ENCODE measurements around the gene GPRC5A.
A peak's percentile ranks its signal among the peaks of the same experiment; 100 is the strongest.

The GPRC5A gene

DNA sequence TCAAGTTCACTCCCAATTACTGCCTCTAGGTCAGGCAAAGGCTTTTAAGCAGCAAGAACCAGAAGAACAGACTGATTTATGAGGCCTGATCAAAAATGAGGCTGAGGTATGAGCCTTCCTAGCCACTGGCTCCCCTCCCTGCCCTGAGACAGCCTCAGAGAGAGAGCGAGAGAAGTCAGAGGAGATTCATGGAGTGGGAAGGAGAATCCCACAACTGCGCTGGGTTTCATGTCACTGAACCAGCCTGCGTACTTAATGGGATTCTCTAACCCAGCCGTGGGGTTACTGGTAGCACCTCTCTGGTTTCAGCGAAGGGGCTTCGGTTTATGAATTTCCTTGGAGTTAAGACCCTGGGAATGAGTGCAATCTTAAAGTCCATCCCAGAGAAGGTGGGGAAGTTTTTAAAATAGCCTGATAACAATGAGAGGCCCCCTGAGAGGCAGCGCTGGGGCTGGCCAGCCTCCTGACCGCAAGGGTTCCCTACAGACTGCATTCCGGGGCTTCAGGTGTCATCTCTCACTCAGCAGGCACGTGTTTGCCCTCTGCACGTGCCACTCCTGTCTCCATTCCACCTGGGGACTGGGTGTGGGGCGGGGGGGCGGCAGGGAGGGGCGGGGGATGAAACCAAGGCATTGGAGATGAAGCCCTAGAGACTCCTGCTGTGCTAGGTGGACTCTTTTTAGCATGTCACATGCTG is 6.1 kb upstream of the GPRC5A start:
- TF ChIP-seq, protein P1, sequence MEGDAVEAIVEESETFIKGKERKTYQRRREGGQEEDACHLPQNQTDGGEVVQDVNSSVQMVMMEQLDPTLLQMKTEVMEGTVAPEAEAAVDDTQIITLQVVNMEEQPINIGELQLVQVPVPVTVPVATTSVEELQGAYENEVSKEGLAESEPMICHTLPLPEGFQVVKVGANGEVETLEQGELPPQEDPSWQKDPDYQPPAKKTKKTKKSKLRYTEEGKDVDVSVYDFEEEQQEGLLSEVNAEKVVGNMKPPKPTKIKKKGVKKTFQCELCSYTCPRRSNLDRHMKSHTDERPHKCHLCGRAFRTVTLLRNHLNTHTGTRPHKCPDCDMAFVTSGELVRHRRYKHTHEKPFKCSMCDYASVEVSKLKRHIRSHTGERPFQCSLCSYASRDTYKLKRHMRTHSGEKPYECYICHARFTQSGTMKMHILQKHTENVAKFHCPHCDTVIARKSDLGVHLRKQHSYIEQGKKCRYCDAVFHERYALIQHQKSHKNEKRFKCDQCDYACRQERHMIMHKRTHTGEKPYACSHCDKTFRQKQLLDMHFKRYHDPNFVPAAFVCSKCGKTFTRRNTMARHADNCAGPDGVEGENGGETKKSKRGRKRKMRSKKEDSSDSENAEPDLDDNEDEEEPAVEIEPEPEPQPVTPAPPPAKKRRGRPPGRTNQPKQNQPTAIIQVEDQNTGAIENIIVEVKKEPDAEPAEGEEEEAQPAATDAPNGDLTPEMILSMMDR (IDR thresholded peaks at IDR 0.05; ENCODE audit: low read depth, low read length), result no peak
- H3K4me3 ChIP-seq (replicated peaks in 1 of 2; ENCODE audit: low read depth in 2 of 2, low read length in 2 of 2), result no peak overlapping the region
- no peak for DNase-seq (ENCODE audit: low read depth in 2 of 2)

DNA sequence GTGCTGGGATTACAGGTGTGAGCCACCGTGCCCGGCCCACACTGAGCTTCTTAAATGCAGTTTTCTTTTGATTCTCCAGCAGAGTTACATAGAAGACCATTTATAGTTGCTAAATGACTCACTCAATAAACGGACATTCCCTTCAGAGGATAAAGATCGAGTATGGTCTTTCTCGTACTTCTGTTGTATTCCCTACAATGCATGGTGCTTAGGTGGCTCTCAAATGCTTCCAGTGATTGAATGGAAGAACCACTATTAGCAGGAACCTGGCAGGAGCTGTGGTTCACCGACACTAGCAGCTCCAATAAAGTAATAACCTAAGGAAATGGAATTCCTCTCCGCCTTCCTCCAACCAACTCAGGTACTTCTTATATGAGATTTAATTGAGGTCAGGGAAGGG is 3.9 kb upstream of the GPRC5A start:
- DNase-seq (ENCODE audit: low read depth in 2 of 2), result no peak

DNA sequence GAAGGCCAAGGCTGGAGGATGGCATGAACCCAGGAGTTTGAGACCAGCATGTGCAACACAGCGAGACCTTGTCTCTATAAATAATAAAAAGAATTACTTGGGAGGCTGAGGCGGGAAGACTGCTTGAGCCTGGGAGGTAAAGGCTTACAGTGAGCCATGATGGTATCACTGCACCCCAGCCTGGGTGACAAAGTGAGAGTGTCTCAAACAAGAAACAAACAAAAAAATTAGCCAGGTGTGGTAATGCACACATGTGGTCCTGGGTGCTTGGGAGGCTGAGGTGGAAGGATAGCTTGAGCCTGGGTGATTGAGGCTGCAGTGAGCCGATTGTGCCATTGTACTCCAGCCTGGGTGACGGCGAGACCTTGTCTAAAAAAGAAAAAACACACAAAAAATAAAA is 1.7 kb upstream of the GPRC5A start:
- DNase-seq (ENCODE audit: low read depth in 2 of 2), result no peak
- H3K4me3 ChIP-seq (replicated peaks in 1 of 2; ENCODE audit: low read depth in 2 of 2, low read length in 2 of 2), result no peak overlapping the region
- TF ChIP-seq, protein P1 (IDR thresholded peaks at IDR 0.05; ENCODE audit: low read depth, low read length), result no peak

More for the DNA sequence above, 3.9 kb upstream of the GPRC5A start:
- TF ChIP-seq, protein P1 (IDR thresholded peaks at IDR 0.05; ENCODE audit: low read depth, low read length), result no peak
- no peak overlapping the region for H3K4me3 ChIP-seq (replicated peaks in 1 of 2; ENCODE audit: low read depth in 2 of 2, low read length in 2 of 2)

DNA sequence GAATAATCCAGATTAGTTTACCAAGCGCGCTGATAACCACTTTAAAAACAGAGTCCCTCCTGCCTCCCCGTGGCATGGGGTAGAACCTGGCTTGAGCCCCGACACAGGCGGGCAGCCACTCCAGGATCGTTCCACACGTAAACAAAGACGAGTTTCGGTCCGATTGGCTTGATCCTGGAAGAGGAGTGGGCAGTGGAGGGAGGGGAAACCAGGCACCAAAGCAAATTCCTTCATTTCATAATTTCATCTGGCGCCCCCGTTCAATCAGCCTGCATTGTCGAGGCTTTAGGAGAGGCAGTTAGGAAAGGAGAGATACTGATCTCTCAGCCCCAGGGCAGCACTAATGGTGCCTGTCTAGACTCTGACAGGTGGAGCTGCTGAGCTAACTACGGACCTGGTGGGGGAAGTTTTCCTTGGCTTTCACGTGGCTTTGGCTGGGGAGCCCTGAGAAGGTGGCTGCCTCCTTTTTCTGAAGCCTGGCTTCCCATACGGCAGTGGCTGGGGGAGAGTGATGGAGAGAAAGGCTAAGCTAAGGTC is 751 bp upstream of the GPRC5A start:
- H3K4me3 ChIP-seq (replicated peaks in 1 of 2; ENCODE audit: low read depth in 2 of 2, low read length in 2 of 2), result peak overlapping the region; percentile 47 to 56
- DNase-seq (ENCODE audit: low read depth in 2 of 2), result peak; percentile 56
- TF ChIP-seq, protein P1 (IDR thresholded peaks at IDR 0.05; ENCODE audit: low read depth, low read length), result no peak

DNA sequence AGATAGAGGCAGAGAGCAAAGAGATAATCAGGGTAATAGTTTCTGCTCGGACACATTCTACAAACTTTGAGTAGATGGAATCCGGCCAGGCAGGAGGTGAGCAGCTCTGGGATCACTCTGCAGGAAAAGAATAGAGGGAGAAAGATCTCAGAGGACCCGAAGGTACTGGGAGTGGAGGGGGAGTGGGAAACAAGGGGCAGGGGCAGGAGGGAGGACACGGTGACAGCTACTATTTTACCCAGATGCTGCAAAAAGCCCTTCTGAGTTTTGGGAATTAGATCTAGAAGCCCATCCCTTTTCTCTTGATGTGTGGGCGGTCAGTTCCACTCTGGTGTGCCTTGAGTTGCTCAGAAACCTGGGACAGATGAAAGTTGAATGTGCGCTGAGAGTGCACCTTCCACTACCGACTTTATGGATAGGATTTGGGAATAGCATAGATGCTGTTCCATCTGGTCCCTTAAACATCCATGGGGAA is 556 bp downstream of the GPRC5A start:
- DNase-seq (ENCODE audit: low read depth in 2 of 2), result peak in 1 of 2 donors; percentile 31
- peak overlapping the region; percentile 47 to 56 for H3K4me3 ChIP-seq (replicated peaks in 1 of 2; ENCODE audit: low read depth in 2 of 2, low read length in 2 of 2)
- TF ChIP-seq, protein P1 (IDR thresholded peaks at IDR 0.05; ENCODE audit: low read depth, low read length), result no peak

DNA sequence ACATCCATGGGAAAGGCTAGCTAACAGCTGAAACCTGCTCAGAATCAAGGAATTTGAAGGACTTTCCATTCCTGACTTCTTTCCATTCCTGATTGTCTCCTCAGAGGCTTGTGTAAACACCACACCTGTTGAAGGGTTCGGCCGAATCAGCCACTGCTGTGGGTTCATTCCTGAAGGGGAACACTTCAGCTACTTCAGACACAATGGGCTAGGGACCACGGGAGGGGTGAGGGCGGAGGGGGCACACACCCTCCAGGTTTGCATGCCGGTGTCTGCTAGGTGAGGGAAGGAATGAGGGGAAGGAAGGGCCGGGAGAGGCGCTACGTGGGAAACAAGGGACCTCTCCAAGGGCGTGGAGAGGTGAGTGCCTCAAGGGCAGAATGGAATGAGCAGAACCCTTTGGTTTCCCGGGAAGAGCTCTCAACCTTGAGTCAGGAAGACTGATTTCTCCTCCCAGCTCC is 1.3 kb downstream of the GPRC5A start:
- TF ChIP-seq, protein P1 (IDR thresholded peaks at IDR 0.05; ENCODE audit: low read depth, low read length), result no peak
- H3K4me3 ChIP-seq (replicated peaks in 1 of 2; ENCODE audit: low read depth in 2 of 2, low read length in 2 of 2), result peak overlapping the region; percentile 47 to 56
- no peak for DNase-seq (ENCODE audit: low read depth in 2 of 2)
